Neural progenitor cell (in vitro differentiated cells): ENCODE measurements around the gene AP4M1.

Experiments used
- CTCF ChIP-seq: fragments of 200-600 bp; sonication (generic); IDR thresholded peaks from 2 replicates; pipeline ENCODE4 v1.5.1; 2017; ENCODE audit warnings: antibody characterized with exemption, mild to moderate bottlenecking
- EZH2 ChIP-seq: fragments of 200-600 bp; sonication (generic); IDR thresholded peaks from 2 replicates; pipeline ENCODE4 v1.6.1; 2017; ENCODE audit warnings: antibody characterized with exemption, mild to moderate bottlenecking, moderate library complexity
- EZH2phosphoT487 ChIP-seq: fragments of 200-600 bp; sonication (generic); IDR thresholded peaks from 2 replicates; pipeline ENCODE4 v1.6.1; 2017; ENCODE audit warnings: antibody characterized with exemption

- TF ChIP-seq CTCF (no peak), EZH2 (no peak), EZH2phosphoT487 (no peak)
Observed at GRCh38 chr7:100088095-100088620, 13.3 kb upstream of the AP4M1 start.
